ENCODE results near the gene KLF17. TPM values are rescaled to one million over a fixed set of nuclear protein-coding genes. Genes with fewer than 3 reads are reported as not detected.
"Not testable (repeated sequence)": the region's sequence is repeated elsewhere in the genome, so short reads cannot be mapped to it uniquely, and the experiment has no call there.

Gene KLF17
- total RNA-seq, 2 donors from 2014 or later, result not detected

DNA sequence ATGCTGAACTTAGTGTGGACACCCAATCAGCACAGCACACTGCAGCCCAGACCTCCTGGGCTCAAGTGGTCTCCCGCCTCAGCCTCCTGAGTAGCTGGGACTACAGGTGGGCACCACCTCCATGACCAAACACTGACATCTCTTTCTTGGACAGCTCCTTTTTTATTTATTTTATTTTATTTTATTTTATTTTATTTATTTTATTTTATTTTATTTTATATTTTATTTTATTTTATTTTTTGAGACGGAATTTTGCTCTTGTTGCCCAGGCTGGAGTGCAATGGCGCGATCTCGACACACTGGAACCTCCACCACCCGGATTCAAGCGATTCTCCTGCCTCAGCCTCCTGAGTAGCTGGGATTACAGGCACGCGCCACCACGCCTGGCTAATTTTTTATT lies 1.3 kb upstream of the KLF17 start:
- peaks cover 19% of the 10 kb centered on the region for H3K27me3 Mint-ChIP-seq (ENCODE audit: low read depth)
- H3K4me3 Mint-ChIP-seq; H3K27ac Mint-ChIP-seq; ATAC-seq (replicated peaks in 1 of 2); DNase-seq; H3K9me3 Mint-ChIP-seq; H3K4me1 Mint-ChIP-seq (ENCODE audit: low read depth); H3K36me3 Mint-ChIP-seq (ENCODE audit: insufficient read depth in 2 of 2): not testable (repeated sequence)

DNA sequence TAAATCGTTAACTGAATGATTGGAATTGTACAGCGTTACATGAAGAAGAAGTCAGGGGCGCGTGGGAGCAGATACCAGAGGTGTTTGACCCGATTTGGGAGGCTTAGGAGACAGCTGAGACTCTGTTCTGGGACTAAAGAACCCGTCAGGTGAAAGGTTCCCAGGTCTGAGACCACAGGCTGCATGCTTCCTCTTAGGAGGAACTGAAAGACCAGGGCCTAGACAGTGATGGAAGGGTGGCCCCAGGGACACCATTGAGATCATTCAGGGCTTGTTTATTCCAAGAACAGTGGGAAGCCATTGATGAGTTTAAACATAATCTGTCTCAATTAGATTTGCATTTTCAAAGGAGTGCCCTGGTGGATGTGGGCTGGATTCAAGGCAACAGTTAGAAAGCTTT lies 904 bp downstream of the KLF17 start:
- no peak for DNase-seq
- peaks cover 0 to 1% of the 10 kb centered on the region in 2 donors for H3K36me3 Mint-ChIP-seq (ENCODE audit: insufficient read depth in 2 of 2)
- no peaks in the 10 kb centered on the region for H3K9me3 Mint-ChIP-seq
- no peak for ATAC-seq (replicated peaks in 1 of 2)
- H3K27ac Mint-ChIP-seq, result no peak overlapping the region
- H3K4me3 Mint-ChIP-seq, result no peak overlapping the region
- H3K4me1 Mint-ChIP-seq (ENCODE audit: low read depth), result peaks cover 5% of the 10 kb centered on the region
- peaks cover 26% of the 10 kb centered on the region for H3K27me3 Mint-ChIP-seq (ENCODE audit: low read depth)

DNA sequence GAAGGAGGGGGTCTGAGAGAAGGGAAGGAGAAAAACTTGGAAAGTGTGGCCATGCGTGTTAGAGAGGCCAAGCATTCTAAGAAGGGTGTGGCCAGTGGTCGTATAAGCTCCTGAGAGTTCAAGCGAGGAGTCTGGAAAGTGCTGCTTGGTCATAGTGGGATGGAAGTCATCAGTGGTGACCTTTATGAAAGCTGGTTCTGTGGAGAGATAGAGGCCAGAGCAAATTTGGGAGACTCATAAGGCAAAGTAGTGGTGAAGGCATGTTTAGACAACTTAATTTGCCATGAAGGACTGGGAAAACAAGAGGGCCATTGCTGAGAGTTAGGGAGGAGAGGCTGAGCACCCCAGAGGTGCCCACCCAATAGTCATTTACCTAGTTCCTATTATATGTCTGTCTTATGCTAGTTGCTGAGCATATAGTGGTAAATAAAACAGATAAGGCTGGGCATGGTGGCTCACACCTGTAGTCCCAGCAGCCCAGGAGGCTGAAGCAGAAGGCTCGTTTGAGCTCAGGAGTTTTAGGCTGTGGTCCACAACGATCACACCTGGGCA lies 1.9 kb downstream of the KLF17 start:
- DNase-seq (no peak), ATAC-seq (replicated peaks in 1 of 2) (no peak)
- peaks cover 26% of the 10 kb centered on the region for H3K27me3 Mint-ChIP-seq (ENCODE audit: low read depth)
- H3K9me3 Mint-ChIP-seq, result no peaks in the 10 kb centered on the region
- H3K4me1 Mint-ChIP-seq (ENCODE audit: low read depth), result peaks cover 5% of the 10 kb centered on the region
- H3K4me3 Mint-ChIP-seq, result no peak overlapping the region
- H3K27ac Mint-ChIP-seq, result no peak overlapping the region
- peaks cover 0 to 1% of the 10 kb centered on the region in 2 donors for H3K36me3 Mint-ChIP-seq (ENCODE audit: insufficient read depth in 2 of 2)

DNA sequence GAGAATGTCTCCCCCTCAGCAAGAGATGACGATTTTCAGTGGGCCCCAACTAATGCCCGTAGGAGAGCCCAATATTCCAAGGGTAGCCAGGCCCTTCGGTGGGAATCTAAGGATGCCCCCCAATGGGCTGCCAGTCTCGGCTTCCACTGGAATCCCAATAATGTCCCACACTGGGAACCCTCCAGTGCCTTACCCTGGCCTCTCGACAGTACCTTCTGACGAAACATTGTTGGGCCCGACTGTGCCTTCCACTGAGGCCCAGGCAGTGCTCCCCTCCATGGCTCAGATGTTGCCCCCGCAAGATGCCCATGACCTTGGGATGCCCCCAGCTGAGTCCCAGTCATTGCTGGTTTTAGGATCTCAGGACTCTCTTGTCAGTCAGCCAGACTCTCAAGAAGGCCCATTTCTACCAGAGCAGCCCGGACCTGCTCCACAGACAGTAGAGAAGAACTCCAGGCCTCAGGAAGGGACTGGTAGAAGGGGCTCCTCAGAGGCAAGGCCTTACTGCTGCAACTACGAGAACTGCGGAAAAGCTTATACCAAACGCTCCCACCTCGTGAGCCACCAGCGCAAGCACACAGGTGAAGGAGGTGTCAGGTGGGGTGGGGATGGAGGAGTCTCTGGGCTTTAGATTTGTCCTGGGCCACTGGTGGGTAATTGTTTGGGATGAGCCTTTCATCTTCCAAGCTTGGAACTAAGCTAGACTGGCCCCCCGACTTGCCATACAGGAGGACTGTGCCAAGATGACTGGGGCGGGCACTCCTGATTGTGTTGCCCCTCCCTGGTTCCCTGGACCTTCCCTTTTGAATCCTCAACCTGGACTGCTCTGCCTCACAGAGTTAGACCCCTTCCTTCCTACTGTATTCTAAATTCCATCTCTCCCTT lies 11.2 kb downstream of the KLF17 start:
- Mint-ChIP-seq H3K4me3 (no peak overlapping the region), H3K27ac (no peak overlapping the region), H3K36me3 (ENCODE audit: insufficient read depth in 2 of 2) (no peaks in the 10 kb centered on the region), H3K4me1 (ENCODE audit: low read depth) (no peaks in the 10 kb centered on the region), H3K9me3 (no peaks in the 10 kb centered on the region), H3K27me3 (ENCODE audit: low read depth) (peaks cover 6% of the 10 kb centered on the region)
- no peak for ATAC-seq (replicated peaks in 1 of 2)
- no peak for DNase-seq

DNA sequence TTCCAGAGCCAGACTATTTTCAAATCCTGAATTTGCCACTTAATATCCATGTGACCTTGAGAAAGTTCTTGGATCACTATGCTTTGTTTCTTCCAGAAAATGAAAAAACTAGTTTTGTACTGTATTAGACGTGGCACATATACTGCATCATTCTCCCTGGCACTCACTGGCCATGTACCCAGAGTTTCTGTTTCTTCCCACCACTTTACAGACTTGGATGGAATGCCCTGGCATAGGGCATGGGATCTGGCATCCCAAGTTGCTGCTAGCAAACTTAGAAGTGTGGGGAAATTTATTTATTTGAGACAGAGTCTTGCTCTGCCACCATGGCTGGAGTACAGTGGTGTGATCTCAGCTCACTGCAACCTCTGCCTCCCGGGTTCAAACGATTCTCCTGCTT lies 12.8 kb downstream of the KLF17 start:
- Mint-ChIP-seq H3K27ac (no peak overlapping the region), H3K9me3 (no peaks in the 10 kb centered on the region), H3K36me3 (ENCODE audit: insufficient read depth in 2 of 2) (no peaks in the 10 kb centered on the region), H3K4me1 (ENCODE audit: low read depth) (no peaks in the 10 kb centered on the region), H3K4me3 (no peak overlapping the region), H3K27me3 (ENCODE audit: low read depth) (peaks cover 14% of the 10 kb centered on the region)
- ATAC-seq (replicated peaks in 1 of 2) (no peak), DNase-seq (no peak)

DNA sequence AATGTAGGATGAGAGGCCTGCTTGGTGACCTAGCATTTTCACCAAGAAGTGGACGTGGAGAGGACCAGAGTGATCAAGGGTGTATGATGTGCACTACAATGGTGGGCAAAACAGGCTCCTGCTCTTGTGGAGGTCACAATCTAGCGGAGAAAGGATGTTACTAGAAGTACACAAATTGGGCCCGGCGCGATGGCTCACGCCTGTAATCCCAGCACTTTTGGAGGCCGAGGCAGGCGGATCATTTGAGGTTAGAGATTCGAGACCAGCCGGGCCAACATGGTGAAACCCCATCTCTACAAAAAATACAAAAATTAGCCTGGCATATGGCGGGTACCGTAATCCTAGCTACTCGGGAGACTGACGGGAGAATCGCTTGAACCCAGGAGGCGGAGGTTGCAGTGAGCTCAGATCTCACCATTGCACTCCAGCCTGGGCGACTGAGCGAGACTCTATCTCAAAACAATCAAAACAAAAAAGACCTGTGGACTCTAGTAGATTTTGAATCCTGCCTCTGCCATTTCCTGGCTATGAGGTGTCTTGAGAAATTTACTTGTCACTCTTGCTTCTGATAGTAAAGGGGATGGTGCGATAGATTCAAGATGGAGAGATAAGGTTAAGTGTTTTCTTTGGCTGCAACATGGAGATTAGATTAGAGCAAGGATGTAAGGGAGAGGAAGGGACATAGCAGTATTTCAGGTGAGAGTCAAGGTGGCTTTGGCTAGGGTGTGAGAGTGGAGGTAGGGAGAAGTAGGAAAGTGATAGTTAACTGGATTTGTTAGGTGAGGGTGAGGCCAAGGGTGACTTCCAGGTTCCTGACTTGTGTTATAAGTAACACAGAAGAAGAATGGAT lies 15.7 kb downstream of the KLF17 start:
- Mint-ChIP-seq H3K27ac (no peak overlapping the region), H3K4me3 (no peak overlapping the region), H3K36me3 (ENCODE audit: insufficient read depth in 2 of 2) (no peaks in the 10 kb centered on the region), H3K9me3 (no peaks in the 10 kb centered on the region), H3K27me3 (ENCODE audit: low read depth) (peaks cover 8% of the 10 kb centered on the region), H3K4me1 (ENCODE audit: low read depth) (no peaks in the 10 kb centered on the region)
- ATAC-seq (replicated peaks in 1 of 2) (no peak), DNase-seq (no peak)

DNA sequence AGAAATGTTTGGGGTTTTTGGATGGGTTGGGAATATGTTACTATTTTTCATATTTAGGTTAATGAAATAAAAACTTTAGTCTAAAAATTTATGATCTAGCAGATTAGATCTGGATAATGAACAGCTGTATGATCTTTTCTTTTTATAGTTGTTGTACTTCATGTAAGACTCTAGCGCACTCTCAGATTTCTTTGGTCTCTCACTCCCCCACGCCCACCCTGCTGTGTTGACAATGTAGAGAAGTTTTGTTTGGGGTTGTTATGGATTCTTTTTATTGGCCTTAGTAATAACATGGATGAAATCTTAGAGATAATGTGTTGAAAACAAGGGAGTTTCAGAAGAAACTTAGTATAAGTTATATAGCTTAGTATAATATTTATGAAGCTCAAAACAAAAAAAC lies 17.3 kb downstream of the KLF17 start:
- no peaks in the 10 kb centered on the region for H3K9me3 Mint-ChIP-seq
- H3K4me1 Mint-ChIP-seq (ENCODE audit: low read depth), result no peaks in the 10 kb centered on the region
- H3K27ac Mint-ChIP-seq, result no peak overlapping the region
- no peaks in the 10 kb centered on the region for H3K36me3 Mint-ChIP-seq (ENCODE audit: insufficient read depth in 2 of 2)
- H3K27me3 Mint-ChIP-seq (ENCODE audit: low read depth), result peaks cover 8% of the 10 kb centered on the region
- DNase-seq, result no peak
- no peak overlapping the region for H3K4me3 Mint-ChIP-seq
- ATAC-seq (replicated peaks in 1 of 2), result no peak

DNA sequence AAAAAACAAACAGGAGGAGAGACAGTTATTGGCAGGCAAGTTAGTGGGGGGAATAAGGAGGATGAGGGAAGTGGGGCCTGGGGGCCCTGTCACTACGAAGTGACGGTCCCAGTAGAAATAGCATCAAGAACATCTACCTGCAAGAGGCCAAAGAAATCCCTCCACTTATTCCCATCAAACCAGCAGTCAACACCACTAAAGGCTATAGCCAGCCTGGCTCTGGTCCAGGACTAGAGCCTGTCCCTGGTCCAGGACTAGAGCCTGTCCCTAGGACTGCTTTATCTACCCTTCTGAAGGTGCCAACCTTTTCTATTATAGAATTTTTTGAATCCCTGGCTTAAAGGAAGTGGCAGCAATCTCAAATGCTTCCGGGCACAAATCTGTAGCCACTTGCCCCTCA lies 19.6 kb downstream of the KLF17 start:
- no peak overlapping the region for H3K4me3 Mint-ChIP-seq
- no peak overlapping the region for H3K27ac Mint-ChIP-seq

DNA sequence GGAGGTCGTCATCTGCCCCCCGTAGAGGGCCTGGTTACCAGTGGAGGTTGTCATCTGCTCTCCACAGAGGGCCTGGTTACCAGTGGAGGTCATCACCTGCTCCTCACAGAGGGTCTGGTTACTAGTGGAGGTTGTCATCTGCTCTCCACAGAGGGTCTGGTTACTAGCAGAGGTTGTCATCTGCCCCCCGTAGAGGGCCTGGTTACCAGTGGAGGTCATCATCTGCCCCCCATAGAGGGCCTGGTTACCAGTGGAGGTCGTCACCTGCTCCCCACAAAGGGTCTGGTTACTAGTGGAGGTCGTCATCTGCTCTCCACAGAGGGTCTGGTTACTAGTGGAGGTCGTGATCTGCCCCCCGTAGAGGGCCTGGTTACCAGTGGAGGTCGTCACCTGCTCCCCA lies 20.9 kb downstream of the KLF17 start:
- H3K9me3 Mint-ChIP-seq; ATAC-seq (replicated peaks in 1 of 2); DNase-seq; H3K27ac Mint-ChIP-seq; H3K4me3 Mint-ChIP-seq; H3K4me1 Mint-ChIP-seq (ENCODE audit: low read depth): not testable (repeated sequence)
- Mint-ChIP-seq H3K27me3 (ENCODE audit: low read depth) (peaks cover 18% of the 10 kb centered on the region), H3K36me3 (ENCODE audit: insufficient read depth in 2 of 2) (peaks cover 4 to 11% of the 10 kb centered on the region in 2 donors)

More for the DNA sequence above, 19.6 kb downstream of the KLF17 start:
- Mint-ChIP-seq H3K9me3 (peaks cover 0 to 4% of the 10 kb centered on the region in 2 donors), H3K4me1 (ENCODE audit: low read depth) (no peaks in the 10 kb centered on the region), H3K27me3 (ENCODE audit: low read depth) (peaks cover 18% of the 10 kb centered on the region), H3K36me3 (ENCODE audit: insufficient read depth in 2 of 2) (no peaks in the 10 kb centered on the region)
- ATAC-seq (replicated peaks in 1 of 2) (no peak), DNase-seq (no peak)

DNA sequence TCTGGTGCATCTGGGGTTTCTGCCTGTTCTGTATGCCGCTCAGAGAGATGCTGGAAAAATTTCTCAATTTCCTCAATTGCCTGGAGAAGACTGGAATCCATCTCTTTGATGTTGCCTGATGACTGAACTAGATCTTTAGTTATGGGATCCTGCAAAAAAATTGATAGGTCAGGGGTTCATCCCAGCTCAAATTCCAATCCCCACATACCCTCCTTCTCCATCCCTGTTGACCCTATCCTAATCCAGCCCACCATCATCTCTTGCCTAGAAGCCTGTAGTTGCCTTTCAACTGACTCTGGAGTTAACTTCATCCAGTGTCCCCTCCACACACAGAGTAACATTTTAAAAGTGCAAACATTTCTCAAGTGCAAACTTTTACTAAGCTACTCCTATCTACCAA lies 22.9 kb downstream of the KLF17 start, which contains the start of gene KLF18:
Gene KLF18 (minus strand): TSS at position 101 of the 400 bp plus-strand sequence. CDS start 0 bp downstream, at position 101.
- no peak within 1 kb of the TSS for H3K4me3 Mint-ChIP-seq
- no peak within 1 kb of the TSS for H3K27ac Mint-ChIP-seq
- no peak for ATAC-seq (replicated peaks in 1 of 2)

DNA sequence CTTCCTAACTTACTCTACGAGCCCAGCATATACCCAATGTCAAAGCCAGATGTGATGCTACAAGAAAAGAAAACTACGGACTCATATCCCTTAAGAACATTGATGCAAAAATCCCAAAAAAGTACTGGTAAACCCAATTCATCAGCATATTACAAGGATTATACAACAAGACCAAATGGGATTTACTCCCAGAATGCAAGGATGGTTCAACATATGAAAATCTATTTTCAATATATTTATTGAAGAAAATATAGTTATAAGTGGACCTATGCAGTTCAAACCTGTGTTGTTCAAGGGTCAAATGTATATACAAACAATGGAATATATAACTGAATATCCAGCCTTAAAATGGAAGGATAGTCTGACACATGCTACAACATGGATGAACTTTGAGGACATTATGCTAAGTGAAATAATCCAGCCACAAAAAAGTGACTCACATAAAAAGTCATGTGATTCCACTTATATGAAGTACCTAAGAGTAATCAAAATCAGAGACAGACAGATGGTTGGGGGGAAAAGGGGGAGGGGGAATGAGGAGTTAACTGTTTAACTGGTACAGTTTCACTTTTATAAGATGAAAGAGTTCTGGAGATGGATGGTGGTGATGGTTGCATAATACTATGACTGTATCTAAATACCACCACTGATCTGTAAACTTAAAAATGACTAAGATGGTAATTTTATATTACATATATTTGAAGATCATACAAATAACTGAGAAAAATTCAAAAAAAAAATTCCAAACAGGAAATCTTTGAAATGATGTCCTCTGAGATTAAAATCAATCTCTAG lies 26.5 kb downstream of the KLF17 start:
- ATAC-seq (replicated peaks in 1 of 2), result no peak
- peaks cover 12 to 13% of the 10 kb centered on the region in 2 donors for H3K9me3 Mint-ChIP-seq
- no peak overlapping the region for H3K27ac Mint-ChIP-seq
- no peak overlapping the region for H3K4me3 Mint-ChIP-seq
- H3K4me1 Mint-ChIP-seq (ENCODE audit: low read depth), result no peaks in the 10 kb centered on the region
- DNase-seq, result no peak
- peaks cover 7 to 15% of the 10 kb centered on the region in 2 donors for H3K36me3 Mint-ChIP-seq (ENCODE audit: insufficient read depth in 2 of 2)
- peaks cover 18% of the 10 kb centered on the region for H3K27me3 Mint-ChIP-seq (ENCODE audit: low read depth)

More for the DNA sequence above, 22.9 kb downstream of the KLF17 start, which contains the start of gene KLF18:
- H3K36me3 Mint-ChIP-seq (ENCODE audit: insufficient read depth in 2 of 2), result peaks cover 7 to 15% of the 10 kb centered on the region in 2 donors
- no peak for DNase-seq
- H3K9me3 Mint-ChIP-seq, result peaks cover 11% of the 10 kb centered on the region in 2 donors
- H3K4me1 Mint-ChIP-seq (ENCODE audit: low read depth), result no peaks in the 10 kb centered on the region
- peaks cover 9% of the 10 kb centered on the region for H3K27me3 Mint-ChIP-seq (ENCODE audit: low read depth)

DNA sequence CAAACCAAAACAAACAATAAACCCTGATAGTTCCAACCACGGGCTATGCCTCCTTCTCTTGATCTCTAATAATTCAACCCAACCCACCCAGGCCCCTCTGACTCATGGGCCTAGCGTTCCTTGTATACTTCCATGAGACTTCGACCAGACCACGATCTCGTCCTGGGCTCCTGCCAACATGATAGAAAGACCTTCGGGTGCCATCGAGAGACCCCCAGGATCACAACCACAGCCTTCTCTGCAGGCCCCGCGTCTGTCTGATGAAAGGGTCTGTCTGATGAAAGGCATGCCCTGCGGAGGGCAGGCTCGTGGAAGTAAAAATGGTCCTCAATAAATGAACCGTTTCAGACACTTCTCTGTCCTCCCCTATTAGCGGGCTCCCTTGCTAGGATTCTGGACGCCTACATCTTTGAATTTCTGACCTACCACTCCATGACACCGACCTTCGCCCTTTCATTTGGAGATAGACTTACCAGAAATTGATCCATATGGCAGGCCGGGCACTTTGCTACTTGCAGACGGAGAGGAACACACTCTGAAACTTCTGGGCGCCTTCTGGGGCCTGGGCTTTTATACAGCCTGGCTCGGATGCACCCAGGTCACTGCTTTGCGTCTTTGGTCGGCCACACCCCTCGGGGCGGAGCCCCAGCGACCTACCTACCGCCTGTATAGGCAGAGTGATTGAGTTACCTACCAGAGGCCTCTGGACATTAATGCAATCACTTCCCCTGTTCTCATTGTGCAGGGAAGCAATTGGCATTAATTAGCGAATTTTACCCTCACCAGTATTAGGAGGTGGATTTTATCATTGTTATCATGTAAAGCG lies 28.1 kb downstream of the KLF17 start:
- H3K27ac Mint-ChIP-seq, result no peak overlapping the region
- peaks cover 13% of the 10 kb centered on the region for H3K27me3 Mint-ChIP-seq (ENCODE audit: low read depth)
- no peaks in the 10 kb centered on the region for H3K4me1 Mint-ChIP-seq (ENCODE audit: low read depth)
- ATAC-seq (replicated peaks in 1 of 2), result no peak
- H3K4me3 Mint-ChIP-seq, result no peak overlapping the region
- peaks cover 7 to 15% of the 10 kb centered on the region in 2 donors for H3K36me3 Mint-ChIP-seq (ENCODE audit: insufficient read depth in 2 of 2)
- H3K9me3 Mint-ChIP-seq, result peaks cover 12 to 13% of the 10 kb centered on the region in 2 donors
- DNase-seq, result no peak

All from activated T-cell treated with anti-CD3 and anti-CD28 coated beads, Interleukin-2, amount 50 U/mL, for 72 hours (primary cell).